GM19035 (cell line): ENCODE data around the gene BBOX1.
"Not testable (repeated sequence)": the region's sequence is repeated elsewhere in the genome, so short reads cannot be mapped to it uniquely, and the experiment has no call there.

ENCODE experiments used
- ATAC-seq: cut with Tn5 transposase; IDR thresholded peaks from one replicate; pipeline ENCODE4 v1.9.1; 2021; ENCODE audit not compliant: unreplicated experiment

The BBOX1 gene

DNA sequence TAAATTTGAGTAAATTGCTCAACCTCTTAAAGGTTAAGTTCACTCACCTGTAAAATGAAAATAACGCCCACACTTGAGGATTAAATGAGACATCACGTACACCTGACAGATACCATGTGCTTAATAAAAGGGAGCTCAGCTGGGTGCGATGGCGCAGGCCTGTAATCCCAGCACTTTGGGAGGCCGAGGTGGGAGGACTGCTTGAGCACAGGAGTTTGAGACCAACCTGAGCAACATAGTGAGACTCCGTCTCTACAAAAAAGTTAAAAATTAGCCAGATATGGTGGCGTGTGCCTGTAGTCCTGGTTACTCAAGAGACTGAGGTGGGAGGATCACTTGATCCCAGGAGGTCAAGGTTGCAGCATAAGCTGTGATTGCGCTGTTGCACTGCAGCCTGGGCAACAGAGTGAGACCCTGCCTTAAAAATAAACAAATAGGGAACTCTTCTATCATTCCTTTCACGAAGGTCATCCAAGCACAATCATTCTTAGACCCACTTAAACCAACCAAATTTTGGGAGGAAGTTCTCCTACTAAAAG, 134.1 kb downstream of the BBOX1 start:
- no peak for ATAC-seq

DNA sequence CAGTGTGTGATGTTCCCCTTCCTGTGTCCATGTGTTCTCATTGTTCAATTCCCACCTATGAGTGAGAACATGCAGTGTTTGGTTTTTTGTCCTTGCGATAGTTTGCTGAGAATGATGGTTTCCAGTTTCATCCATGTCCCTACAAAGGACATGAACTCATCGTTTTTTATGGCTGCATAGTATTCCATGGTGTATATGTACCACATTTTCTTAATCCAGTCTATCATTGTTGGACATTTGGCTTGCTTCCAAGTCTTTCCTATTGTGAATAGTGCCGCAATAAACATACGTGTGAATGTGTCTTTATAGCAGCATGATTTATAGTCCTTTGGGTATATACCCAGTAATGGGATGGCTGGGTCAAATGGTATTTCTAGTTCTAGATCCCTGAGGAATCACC, 134.9 kb downstream of the BBOX1 start:
- not testable (repeated sequence) for ATAC-seq
